ENCODE data around the gene MRPS30.
A peak's percentile ranks its signal among the peaks of the same experiment; 100 is the strongest.
"Not testable (repeated sequence)": the region's sequence is repeated elsewhere in the genome, so short reads cannot be mapped to it uniquely, and the experiment has no call there.

The MRPS30 gene

DNA sequence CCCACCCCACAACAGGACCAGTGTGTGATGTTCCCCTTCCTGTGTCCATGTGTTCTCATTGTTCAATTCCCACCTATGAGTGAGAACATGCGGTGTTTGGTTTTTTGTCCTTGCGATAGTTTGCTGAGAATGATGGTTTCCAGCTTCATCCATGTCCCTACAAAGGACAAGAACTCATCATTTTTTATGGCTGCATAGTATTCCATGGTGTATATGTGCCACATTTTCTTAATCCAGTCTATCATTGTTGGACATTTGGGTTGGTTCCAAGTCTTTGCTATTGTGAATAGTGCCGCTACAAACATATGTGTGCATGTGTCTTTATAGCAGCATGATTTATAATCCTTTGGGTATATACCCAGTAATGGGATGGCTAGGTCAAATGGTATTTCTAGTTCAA lies 15.9 kb downstream of the MRPS30 start:
- not testable (repeated sequence) for DNase-seq

DNA sequence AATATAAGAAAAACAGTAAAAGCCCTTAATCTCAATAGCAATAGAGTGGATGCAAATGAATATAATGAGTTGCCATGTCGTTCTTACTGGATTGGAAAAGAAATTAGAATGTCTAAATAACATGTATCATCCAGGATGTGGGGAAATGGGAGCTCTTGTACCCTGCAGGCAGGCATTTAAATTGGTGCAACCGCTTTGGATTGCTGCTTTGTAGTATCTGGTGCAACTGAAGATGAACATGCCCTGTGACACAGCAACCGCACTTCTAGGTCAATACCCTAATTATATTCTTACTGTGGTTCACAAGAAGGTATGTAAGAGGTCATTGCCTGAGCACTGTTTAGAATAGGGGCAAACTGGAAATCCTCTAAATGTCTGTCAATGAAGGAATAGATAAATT lies 18.9 kb downstream of the MRPS30 start:
- no peak for DNase-seq

DNA sequence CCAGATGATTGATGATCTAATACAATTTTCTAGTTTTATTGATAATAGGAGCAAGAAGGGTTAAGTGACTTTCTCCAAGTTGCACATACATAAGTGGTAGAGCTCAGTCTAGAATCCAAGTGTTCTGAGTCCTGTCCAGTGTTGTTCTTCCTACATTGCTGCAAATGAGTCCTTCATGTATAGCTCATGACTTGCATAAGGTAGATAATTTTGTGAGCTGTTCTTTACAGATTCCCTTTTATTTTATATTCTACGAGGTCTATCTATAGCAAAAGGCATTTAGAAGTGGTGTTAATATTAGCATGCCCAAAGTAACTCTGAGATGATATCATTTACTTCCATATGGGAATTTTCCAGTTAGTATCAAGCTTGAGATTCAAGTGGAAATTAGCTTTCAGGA lies 20.0 kb downstream of the MRPS30 start:
- DNase-seq, result no peak

DNA sequence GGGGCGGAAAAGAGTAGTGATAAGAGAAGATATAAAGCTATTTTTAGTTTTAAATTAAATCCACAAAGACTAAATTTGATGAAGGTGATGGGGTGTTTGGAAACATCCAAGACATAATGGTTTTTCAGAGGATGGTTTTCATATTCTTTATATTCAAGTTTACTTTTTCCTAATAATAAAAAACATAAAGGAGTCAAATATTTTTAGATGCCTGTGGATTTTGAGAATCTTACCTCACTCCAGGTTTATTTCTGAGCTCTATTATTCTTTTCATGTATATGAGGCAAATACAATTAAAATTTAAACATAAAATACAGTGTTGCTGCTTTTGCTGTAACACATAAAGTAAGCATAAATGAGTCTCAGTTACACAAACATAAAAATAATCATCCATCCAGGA lies 22.2 kb downstream of the MRPS30 start:
- DNase-seq, result no peak

DNA sequence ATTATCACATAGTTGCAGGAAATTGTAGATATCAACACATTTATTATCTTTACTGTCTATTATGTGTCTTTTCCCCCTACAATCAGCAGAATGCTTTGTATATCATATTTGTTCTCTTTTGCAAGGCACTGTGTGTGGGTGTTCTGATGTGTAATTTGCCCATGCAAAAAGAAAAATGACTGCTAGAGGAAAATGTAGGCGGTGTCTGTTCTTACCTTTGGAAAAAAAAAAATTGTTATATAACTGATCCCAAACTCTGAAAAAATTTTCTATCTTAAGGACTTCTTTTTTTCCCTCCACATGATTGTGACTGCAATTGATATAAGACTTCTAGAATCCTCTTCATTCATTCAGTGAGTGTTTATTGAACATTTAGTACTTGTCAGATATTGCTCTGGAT lies 24.5 kb downstream of the MRPS30 start:
- no peak for DNase-seq

DNA sequence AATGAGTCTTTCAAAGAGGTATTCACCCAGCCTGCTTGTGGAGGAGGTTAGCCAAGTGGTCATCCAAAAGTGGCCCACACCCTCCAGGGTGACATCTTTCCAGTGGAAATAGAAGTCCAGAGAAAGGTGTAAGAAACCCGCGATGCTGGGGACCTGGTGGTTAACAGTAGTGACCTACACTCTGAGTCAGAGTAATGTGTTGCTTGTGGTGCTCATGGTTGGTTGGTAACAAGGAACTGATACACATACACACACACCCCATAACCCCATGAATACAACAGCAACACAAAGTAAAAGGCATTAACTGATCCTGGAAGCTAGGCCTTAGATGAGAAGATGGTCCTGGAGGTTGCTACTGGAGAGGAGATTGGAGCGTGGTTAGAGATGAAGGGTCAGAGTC lies 26.9 kb downstream of the MRPS30 start:
- DNase-seq, result no peak

DNA sequence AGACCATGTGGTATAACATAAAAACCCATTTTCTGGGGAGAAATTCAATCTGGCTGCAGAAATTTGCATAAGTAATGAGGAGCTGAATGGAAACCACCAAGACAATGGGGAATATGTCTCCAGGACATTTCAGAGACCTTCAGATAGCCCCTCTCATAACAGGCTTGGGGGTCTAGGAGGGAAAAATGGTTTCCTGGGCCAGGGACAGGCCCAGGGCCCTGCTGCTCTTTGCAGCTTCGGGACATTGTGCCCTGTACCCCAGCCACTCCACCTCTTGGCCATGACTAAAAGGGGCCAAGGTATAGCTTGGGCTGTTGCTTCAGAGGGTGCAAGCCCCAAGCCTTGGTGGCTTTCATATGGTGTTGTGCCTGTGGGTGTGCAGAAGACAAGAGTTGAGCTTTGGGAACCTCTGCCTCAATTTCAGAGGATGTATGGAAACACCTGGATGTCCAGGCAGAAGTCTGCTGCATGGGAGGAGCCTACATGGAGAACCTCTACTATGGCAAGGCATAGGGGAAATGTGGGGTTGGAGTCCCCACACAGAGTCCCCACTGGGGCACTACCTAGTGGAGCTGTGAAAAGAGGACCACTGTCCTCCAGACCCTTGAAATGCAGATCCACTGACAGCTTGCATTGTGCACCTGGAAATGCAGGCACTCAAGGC lies 30.4 kb downstream of the MRPS30 start:
- no peak for DNase-seq

DNA sequence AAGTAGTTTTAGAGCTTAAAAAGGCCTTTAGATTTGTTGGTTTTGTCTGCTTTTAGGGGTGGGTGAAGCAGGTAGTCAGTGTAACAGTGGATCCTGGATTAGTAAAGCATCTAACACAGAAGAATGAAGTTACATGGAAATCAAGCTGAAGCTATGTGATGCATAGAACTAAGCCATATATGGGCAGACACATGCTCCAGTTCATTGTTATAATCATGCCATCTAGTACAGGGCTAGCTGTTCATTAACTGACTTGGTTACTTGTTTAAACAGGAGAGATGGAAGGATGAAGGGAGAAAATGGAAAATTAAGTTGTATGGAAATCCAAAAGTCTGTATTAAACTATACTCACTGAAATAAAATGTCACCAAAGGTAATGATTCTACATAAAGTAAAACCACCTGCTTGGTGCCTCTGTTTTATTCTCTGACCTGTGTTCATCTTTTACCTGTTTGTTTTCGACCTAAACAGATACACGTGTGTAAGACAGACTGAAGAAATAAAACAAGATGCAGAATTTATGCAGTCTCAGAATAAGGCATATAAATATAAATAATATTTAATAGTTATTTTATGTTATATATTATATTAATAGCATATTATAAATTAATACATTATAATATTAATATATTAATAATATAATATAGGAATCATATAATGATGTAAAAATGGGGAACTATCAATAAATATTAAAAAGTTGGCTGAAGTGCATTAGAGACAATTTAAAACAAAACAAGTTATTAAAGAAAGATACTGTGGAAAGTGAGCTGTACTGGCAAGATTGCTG lies 33.9 kb downstream of the MRPS30 start:
- no peak for DNase-seq

DNA sequence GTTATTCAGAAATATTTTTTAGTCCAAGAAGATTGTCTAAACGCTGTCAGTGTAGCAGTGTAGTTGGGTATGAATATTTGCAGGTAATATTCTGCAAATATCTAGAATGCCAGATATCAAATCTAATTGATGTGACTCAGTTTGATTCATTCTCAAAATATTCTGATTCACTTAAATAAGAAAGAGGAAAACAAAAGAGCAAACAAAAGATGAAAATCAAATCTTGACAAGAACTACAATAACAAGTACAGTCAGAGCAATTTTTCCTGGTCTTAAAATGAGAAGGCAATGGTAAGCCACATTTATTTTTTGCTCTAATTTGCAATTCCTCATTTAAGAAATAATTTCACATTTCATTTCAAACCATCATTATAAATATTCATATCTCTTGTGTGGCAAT lies 36.0 kb downstream of the MRPS30 start:
- DNase-seq, result no peak

DNA sequence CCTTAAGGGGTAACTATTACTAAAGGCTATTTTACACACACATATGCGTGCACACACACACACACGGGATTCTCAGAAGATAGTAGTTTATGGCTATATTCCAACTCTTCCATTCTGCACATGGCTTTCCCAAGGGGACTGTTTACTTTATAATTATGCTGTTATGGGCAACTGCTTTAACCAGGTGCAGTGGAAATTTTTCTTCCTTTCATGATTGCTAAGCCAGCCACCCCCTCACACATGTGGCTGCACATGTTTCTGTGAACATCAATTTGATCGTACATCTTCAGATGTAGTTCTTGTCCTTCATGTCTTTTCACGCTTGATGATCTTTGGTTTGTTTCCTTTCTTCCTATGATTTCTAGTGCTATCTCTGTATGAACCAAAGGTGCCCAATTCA lies 37.0 kb downstream of the MRPS30 start:
- peak; percentile 83 for DNase-seq

DNA sequence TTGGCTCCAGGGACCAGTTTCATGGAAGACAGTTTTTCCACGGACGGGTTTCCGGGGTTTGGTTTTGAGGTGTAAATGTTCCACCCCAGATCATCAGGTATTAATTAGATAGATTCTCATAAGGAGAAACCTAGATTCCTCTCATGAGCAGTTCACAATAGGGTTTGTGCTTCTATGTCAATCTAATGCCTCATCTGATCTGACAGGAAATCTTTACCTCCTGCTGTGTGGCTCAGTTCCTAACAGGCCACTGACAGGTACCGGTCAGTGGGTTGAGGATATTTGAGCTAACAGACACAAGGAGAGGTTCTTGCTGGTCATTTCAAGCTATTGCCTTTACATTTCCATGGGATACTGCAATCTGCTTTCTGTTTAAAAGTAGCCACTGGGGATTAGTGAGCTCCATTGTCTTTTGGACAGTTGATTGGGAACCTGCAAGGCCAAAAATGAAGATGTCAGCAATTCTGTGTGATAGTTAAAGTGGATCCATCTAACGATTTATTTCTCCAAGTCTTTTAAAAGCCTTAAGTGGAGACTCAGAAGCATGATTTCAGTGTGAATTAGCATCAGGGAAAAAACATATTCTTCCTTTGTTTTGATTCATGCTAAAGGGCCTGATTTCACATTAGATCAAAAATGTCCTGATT lies 38.6 kb downstream of the MRPS30 start:
- DNase-seq, result no peak

DNA sequence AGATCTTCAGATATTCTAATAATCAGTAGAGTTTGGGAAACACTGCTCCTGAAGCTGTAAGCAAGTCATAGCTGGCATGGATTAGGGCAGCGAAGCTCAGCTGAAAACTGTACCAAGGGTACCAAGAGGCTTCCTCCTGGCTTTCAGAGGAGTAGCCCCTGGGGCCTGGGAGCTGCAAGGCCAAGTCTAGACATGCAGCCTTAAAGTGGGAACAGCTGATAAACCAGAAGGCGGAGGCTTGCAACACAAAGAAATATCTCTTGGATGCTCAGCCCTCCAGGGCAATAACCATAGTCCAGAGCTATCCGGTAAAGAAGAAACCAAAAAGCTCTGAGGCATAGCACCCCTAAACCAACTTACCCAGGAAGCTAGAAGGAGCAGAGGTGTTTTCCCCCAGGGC lies 51.5 kb downstream of the MRPS30 start:
- no peak for DNase-seq

DNA sequence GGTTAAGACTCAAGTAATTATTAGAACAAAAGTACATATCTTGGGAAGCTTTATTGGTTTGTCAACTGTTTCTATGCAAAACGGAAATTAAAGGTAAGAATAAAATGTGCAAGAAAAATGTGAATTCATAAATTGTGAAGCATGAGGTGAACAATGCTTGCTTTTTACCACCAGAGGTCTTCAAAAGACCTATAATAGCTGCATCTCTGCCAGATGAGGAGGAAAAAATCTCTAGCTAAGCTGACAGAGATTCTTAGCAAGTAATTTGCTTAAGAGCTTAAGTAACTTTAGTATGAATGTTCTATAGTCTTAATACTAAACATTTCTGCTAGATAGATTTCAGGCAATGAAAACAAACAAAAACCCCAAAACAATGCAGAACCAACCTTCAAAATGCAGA lies 54.1 kb downstream of the MRPS30 start:
- no peak for DNase-seq

Data from NCI-H1436 treated with DMSO at 0.1 percent for 48 hours (cell line).